Suppressor macrophage treated with lipopolysaccharide for 1 hour (primary cell): ENCODE results near the gene PLA2G4F.

Experiments
- DNase-seq, 3 donors: peaks; one replicate each; pipeline ENCODE4 v3.0.0-alpha.2; 2020 to 2022

PLA2G4F gene

GRCh38 chr15:42163947-42164550 lies 7.6 kb upstream of the PLA2G4F start:
- DNase-seq: no peak

GRCh38 chr15:42163291-42163690 lies 6.9 kb upstream of the PLA2G4F start:
- no peak for DNase-seq

DNA sequence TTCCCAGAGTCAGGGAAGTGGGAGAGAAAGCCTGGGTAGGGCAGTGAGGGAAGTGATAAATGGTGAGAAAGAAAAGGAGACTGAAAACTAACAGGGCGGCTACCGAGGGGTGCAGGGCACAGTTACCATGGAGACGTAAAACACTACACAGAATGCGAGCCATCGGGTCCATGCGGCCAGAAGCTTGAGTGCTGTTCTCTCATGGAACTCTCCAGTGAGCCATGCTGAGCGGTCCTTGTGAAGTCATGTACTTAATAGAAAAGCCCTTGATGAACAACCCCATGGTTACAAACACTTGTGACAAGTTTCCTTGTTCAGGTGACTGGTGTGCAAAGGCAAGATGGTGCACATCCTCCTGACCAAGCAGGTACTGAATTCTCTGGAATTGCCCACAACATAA lies 3.7 kb upstream of the PLA2G4F start:
- no peak for DNase-seq

DNA sequence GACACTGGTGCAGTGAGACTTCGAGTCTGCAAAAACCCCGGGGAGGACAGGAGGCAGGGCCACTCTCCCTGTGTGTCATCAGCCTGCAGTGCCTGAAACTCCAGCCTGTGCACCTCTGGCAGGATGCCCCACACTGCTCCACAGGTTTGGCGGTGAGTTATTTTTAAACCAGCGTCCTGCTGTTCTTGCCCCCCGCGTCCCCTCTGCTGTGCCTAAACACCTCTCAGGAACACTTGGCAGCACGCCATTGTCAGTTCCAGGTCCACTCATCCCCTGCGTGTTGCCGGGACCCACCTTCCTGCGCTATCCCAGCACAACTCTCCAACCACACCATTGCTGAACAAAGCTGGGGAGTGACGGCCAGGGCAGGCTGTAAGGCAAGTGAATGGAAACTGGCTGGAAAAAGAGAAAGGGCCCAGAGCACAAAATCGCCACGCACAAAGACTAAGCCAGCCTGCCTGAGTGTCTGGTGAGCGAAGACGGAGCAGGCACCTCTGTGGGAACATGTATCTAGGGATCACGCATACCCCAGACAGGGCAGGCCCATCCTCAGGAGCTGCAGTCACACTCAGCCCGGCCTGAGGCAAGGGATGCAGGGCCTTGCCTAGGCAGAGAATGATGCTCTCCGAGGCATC lies 3.1 kb upstream of the PLA2G4F start:
- DNase-seq: no peak

DNA sequence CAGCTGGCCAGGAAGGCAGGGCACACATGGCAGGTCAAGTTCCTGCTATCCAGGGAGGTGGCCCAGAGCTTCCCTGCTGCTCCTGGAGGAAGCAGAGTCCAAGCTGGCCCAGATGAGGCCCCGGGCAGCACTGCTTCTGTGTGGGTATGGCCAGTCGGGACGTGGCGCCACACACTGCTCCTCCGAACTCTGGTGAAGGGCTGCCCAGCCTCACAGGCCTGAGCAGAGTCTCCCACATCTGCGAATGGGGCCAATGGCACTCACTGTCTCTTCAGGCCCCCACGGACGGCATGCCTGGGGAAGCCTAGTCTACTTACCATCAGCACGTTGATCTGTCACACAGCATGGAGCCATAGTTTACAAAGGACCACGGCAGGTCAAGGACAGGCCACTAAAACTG lies 2.5 kb upstream of the PLA2G4F start:
- DNase-seq: no peak

DNA sequence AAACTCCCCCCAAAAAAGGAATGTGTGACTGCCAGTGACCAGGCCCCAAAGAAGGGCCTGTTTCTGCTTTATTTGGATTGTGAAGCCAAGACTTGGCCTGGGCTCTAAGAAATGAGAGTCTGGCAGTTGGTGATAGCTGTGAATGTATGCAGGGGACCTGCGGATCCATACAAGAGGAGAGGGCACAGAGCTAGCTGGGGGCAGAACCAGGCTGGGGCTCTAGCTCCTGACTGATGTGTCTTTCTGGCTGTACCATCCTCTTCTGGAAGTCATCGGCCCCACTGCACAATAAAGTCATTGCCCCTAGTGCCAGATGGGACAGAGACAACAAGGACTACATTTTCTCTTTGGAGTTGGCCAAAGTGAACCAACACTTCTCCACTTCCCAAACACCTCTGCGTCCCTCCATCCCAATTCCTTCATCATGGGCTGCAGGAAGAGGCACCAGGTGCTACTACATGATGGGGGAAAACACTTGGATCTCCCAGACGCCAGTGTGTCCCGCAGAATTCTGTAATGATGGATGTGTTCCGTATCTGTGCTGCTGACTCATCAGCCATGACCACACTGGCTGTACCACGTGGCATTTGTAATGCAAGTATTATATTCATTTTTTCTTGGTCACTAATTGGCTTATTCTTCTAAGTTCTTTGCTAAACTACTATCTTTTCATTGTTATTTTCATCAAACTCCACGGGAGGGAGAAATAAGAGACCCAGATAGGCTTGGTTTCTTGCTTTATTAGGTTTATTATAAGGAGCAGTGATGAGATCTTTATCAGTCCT lies 1.7 kb upstream of the PLA2G4F start:
- peak; percentile 61 to 71 (median 67) for DNase-seq

DNA sequence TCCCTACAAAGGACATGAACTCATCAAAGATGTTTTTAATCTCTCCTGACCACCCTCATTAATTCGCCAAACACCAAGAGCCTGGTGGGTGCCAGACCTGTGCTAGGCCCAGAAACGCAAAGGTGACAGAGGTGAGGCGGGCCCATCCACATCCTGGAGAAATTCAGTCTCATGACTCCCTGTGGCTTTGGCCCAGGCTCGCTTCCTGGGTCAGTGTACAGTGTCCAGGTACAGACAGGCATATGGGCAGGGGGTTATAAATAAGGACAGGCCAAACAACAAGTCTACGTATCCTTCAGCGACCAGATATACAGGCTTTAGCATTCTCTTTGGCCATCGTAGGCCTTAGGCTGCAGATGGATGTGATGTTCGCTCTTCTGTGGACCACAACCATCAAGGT lies 945 bp upstream of the PLA2G4F start:
- DNase-seq: no peak

DNA sequence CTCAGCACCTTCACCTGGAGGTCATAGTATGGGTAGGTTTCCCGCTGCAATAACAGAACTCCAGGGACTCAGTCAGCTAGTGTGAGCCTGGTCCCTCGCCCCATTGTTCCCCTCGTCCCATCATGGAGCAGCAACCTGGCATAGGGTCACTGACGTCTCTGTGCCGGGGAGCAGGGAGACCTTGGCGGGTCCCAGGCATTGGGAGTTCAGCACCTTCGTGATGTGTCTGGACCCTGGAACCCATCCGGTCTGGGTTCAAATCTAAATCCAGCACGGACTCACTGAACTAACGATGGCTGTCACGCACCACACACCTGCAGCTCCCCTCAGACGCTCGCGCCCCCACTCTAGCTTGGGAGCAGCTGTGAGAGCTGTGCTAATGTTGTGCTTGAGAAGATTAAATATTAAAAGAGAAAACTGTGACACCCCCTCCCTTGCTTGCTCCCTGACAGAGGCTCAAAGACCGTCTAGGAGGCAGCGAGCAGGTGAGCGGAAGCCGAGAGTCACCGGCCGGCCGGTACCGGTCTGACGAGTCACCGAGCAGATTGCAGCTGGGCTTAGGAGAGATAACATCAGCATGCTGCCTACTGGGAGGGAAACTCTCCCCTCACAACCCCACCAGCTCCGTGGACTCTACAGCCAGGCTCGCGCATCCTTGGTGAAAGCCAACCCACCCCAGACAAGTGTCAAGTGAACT lies 742 bp downstream of the PLA2G4F start:
- DNase-seq: no peak

- no peak for DNase-seq
Observed at GRCh38 chr15:42154956-42155355, 1.5 kb downstream of the PLA2G4F start.

DNA sequence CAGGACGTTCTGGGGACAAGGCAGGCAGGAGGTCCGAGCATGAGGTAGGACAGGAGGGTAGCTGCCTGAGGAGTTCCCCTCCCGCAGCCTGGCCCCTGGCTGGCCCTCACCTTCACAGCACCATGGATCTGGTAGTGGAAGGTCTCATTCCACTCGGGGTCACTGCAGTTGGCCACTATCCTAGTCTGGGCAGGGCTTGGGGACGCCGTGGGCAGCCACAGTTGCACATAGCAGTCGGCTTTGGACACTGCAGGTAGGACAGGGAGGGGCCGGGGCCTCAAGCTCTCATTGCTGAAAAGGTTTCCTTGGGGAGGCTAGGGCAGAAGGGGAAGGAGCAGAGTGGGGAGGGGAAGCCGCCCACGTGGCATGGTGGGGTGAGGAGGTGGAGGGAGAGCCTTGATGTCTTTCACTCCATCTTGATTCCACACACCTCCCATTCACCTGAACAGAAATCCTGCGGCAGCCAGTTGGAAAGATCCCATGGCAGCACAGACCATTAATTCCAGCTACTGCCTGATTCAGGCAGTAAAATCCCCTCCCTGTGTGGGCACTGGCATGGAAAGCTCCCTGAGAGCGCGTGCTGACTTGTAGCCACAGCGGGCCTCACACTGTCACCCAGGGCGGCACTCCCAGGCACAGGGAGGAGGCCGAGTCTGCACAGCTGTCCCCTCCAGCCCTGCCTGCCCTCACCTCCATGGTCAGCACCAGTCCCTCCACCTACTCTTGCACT lies 2.1 kb downstream of the PLA2G4F start:
- peak in 1 of 3 donors; percentile 12 for DNase-seq

DNA sequence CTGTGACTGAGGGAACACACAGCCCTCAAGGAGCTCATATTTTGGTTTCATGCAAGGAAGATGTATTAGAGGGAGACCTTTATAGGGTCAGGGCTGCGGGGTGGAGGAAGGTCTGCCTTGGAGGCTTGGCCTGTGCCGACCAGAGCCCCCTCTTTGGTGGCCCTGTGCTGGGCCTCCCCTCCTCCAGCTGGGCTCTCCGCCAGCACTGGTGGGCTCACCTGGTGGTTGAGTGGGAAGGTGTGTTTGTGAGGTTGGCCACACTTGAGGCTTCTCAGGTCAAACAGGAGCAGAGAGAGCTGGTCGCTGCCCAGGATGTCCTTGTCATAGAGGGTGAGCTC lies 2.6 kb downstream of the PLA2G4F start:
- no peak for DNase-seq

GRCh38 chr15:42152921-42153698 lies 3.3 kb downstream of the PLA2G4F start:
- DNase-seq: no peak

DNA sequence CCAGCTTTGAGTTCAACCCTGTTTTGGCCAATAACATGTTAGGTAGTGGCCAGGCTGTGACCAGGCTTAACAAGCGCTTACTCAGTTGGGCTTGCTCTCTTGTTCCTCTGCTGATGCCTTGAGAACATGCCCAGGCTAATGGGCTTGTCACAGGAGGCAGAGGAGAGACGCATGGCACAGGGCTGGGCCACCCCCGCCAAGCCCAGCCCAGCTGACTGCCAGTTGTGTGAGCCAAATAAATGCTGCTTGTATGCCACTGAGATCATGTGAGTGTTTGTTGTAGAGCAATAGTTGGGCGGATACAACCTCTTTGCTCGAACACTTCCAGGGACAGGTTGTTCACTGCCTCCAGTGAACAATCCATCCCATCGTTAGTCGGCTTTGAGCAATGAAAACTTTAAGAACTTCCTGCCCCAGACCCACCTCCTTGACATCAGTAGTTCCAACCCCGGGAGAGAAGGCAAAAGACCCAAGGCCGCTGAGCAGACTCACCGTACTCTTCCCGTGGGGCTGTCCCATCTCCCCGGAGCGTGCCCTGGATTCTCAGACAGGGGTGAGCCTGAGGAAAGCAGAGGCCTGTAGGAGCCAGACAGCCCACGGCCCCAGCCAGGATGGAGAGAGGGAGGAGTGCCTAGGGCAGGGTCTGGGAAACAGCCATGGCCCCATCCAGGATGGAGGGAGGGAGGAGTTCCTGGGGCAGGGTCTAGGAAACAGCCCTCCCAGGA lies 4.1 kb downstream of the PLA2G4F start:
- no peak for DNase-seq

GRCh38 chr15:42151736-42152135 lies 4.7 kb downstream of the PLA2G4F start:
- DNase-seq: peak in 2 of 3 donors; percentile 23 to 28

GRCh38 chr15:42151141-42151561 lies 5.3 kb downstream of the PLA2G4F start:
- DNase-seq: no peak

GRCh38 chr15:42150219-42150970 lies 6.0 kb downstream of the PLA2G4F start:
- no peak for DNase-seq

DNA sequence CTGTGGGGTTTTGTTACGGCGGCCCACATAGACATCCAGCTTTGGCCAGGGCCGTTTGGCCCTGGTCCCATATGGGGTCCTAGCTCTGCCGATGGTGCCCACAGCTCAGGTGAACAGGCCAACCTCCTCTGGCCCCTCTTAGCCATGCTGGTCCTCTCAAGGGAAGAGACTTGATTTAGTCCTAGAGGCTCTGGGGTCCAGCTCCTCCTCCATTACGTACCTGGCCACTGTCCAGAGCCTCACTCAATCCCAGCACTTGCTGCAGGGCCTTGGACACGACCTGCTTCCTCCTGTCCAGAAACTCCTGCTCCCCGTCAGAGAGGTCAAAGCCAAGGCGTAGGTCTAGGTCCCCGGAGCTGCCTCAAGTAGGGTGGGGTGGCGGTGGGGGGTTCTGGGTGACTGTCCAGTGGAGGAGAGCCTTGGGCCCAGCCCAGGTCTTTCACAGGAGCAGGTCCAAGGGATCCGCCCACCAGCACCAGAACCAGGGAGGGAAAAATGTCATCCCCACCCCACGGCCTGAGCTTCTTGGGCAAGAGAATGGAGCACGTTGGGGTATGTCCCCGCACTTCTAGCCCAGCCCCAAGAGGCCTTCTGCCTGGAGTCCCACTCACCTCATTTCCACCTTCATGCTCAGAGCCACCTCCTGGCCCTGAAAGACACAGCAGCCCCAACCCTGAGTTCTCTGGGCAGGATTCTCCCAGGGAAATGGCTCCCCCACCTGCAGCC lies 6.8 kb downstream of the PLA2G4F start:
- DNase-seq: no peak

DNA sequence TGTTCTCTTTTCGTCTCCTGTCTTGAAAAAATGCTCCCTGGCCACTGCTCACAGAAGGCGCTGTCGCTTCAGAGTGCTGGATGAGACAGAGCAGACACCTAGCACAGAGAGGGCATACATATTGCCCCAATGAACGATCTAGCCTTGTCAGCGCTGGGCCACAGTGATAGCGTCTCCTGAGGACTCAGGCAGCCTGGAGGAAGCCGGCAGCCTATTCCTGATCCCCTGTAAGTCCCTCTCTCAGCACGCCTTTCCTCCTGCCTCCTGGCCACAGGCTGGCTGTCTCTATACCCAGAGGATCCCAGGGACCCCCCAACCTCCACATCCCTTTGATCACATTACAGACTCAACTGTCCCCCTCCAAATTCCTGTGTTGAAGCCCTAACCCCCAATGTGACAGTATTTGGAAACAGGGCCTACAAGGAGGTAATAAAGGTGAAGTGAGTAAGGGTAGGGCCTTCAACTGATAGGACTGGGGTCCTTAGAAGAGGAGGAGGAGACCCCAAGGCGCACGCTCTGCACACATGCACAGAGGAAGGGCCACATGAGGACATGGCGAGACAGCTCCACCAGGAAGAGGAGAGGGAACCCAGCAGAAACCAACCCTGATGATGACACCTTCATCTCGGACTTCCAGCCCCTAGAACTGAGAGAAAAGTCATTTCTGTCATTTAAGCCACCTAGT lies 7.5 kb downstream of the PLA2G4F start:
- DNase-seq: no peak

GRCh38 chr15:42147431-42147735 lies 9.1 kb downstream of the PLA2G4F start:
- DNase-seq: no peak
